Nephron (organoid): Measurements from ENCODE around the gene SEMA4F.

Experiments
- H3K27ac Mint-ChIP-seq, 3 experiments: 2 replicates each; pipeline ENCODE4 v1.8.0; 2020; ENCODE audit warnings: mixed read lengths in 3 of 3, mild to moderate bottlenecking in 2 of 3, moderate library complexity in 1 of 3
- H3K27me3 Mint-ChIP-seq: 2 replicates; pipeline ENCODE4 v1.8.0; 2021; ENCODE audit warnings: low read depth, mild to moderate bottlenecking, moderate library complexity, mixed read lengths
- H3K36me3 Mint-ChIP-seq: 2 replicates; pipeline ENCODE4 v1.8.0; 2020; ENCODE audit warnings: low read depth, mixed read lengths
- H3K4me1 Mint-ChIP-seq: 2 replicates; pipeline ENCODE4 v1.8.0; 2020; ENCODE audit warnings: mixed read lengths
- H3K4me3 Mint-ChIP-seq, 3 experiments: 2 replicates each; pipeline ENCODE4 v1.8.0; 2020; ENCODE audit warnings: mild to moderate bottlenecking in 3 of 3, mixed read lengths in 3 of 3, moderate library complexity in 2 of 3
- H3K9me3 Mint-ChIP-seq: 2 replicates; pipeline ENCODE4 v1.8.0; 2020; ENCODE audit warnings: mixed read lengths
- CTCF ChIP-seq, 3 experiments: fragments of 200-600 bp; sonication (generic); IDR thresholded peaks; one replicate each; pipeline ENCODE4 v1.5.0; 2021; ENCODE audit warnings: antibody characterized with exemption in 3 of 3; ENCODE audit not compliant: unreplicated experiment in 3 of 3

SEMA4F gene

GRCh38 chr2:74688881-74689280 lies 34.8 kb downstream of the SEMA4F start:
- no peak overlapping the region for H3K4me3 Mint-ChIP-seq
- peaks cover 8% of the 10 kb centered on the region for H3K27me3 Mint-ChIP-seq
- H3K9me3 Mint-ChIP-seq, result no peaks in the 10 kb centered on the region
- H3K36me3 Mint-ChIP-seq, result no peaks in the 10 kb centered on the region
- H3K27ac Mint-ChIP-seq, result no peak overlapping the region
- no peaks in the 10 kb centered on the region for H3K4me1 Mint-ChIP-seq
- no peak for TF ChIP-seq CTCF (IDR thresholded peaks at IDR 0.05; ENCODE audit: unreplicated experiment in 3 of 3)

- no peak for TF ChIP-seq CTCF (IDR thresholded peaks at IDR 0.05; ENCODE audit: unreplicated experiment in 3 of 3)
- no peak overlapping the region for H3K27ac Mint-ChIP-seq
- H3K36me3 Mint-ChIP-seq, result no peaks in the 10 kb centered on the region
- no peak overlapping the region for H3K4me3 Mint-ChIP-seq
- H3K4me1 Mint-ChIP-seq, result no peaks in the 10 kb centered on the region
- H3K9me3 Mint-ChIP-seq, result no peaks in the 10 kb centered on the region
- H3K27me3 Mint-ChIP-seq, result peaks cover 8% of the 10 kb centered on the region
Measured at GRCh38 chr2:74689671-74690070, 35.6 kb downstream of the SEMA4F start.

- H3K4me3 Mint-ChIP-seq, result no peak overlapping the region
- no peak overlapping the region for H3K27ac Mint-ChIP-seq
- no peaks in the 10 kb centered on the region for H3K36me3 Mint-ChIP-seq
- H3K9me3 Mint-ChIP-seq, result no peaks in the 10 kb centered on the region
- no peaks in the 10 kb centered on the region for H3K4me1 Mint-ChIP-seq
- peak; percentile 85 to 89 (median 89) for TF ChIP-seq CTCF (IDR thresholded peaks at IDR 0.05; ENCODE audit: unreplicated experiment in 3 of 3)
- peaks cover 11% of the 10 kb centered on the region for H3K27me3 Mint-ChIP-seq
Measured at GRCh38 chr2:74690571-74690970, 36.5 kb downstream of the SEMA4F start.

GRCh38 chr2:74691929-74692328 lies 37.9 kb downstream of the SEMA4F start:
- Mint-ChIP-seq H3K9me3 (no peaks in the 10 kb centered on the region), H3K27ac (no peak overlapping the region), H3K4me1 (no peaks in the 10 kb centered on the region), H3K36me3 (no peaks in the 10 kb centered on the region), H3K27me3 (peaks cover 11% of the 10 kb centered on the region), H3K4me3 (no peak overlapping the region)
- no peak for TF ChIP-seq CTCF (IDR thresholded peaks at IDR 0.05; ENCODE audit: unreplicated experiment in 3 of 3)

- H3K9me3 Mint-ChIP-seq, result no peaks in the 10 kb centered on the region
- H3K27me3 Mint-ChIP-seq, result peaks cover 11% of the 10 kb centered on the region
- H3K27ac Mint-ChIP-seq, result no peak overlapping the region
- no peaks in the 10 kb centered on the region for H3K36me3 Mint-ChIP-seq
- H3K4me1 Mint-ChIP-seq, result no peaks in the 10 kb centered on the region
- TF ChIP-seq CTCF (IDR thresholded peaks at IDR 0.05; ENCODE audit: unreplicated experiment in 3 of 3), result no peak
- no peak overlapping the region for H3K4me3 Mint-ChIP-seq
Measured at GRCh38 chr2:74693213-74693612, 39.2 kb downstream of the SEMA4F start.

GRCh38 chr2:74693668-74694067 lies 39.6 kb downstream of the SEMA4F start:
- Mint-ChIP-seq H3K9me3 (no peaks in the 10 kb centered on the region), H3K4me3 (no peak overlapping the region), H3K27ac (no peak overlapping the region), H3K36me3 (no peaks in the 10 kb centered on the region), H3K4me1 (no peaks in the 10 kb centered on the region), H3K27me3 (peaks cover 11% of the 10 kb centered on the region)
- TF ChIP-seq CTCF (IDR thresholded peaks at IDR 0.05; ENCODE audit: unreplicated experiment in 3 of 3), result no peak
